Measurements from ENCODE around the gene CCDC182.

Gene CCDC182

DNA sequence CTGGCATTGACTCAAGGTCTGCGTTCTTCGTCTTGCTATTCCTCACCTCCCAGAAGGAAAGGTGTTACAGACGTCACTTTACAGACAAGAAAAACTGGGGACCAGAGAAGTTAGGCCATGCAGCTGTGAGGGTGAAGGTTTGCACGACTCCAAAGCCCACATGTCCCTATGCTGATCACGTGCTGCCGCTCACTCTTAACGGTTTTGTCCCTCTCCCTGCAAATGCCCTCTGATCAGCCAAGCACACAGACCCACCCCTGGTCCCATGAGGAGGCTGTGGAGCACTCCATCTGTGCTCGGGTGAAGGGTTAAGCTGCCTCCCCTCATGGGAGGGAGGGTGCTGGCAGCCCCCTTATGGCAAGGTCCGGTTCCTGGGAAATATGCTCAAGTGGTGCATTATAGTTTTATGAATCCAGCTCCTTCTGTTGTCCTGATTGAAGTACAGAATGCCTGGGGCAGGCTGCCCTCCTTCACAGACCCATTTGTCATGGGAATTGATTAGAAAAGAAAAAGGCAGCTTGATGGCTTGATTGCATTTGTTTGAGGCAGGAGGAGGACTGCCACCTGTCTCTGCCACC lies 18.8 kb downstream of the CCDC182 start:
- peak; percentile 21 for DNase-seq

DNA sequence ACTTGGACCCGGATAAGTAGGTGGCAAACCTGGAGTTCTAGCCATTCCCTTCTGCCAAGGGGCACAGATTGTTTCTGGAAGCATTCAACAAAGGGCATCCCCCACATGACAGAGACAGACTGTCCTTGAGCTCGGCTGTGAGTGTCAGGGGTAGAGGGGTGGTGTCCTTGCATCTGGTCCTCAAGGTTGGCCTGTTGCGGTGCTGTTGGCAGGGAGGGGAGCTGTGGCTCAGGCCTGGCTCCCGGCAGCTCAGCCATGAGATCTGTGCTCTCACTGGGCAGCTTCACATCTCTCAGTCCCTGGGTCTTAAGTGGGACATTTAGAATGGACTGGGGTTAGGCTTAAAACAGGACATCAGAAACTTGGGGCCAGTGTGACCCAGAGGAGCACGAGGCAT lies 20.4 kb downstream of the CCDC182 start:
- no peak for DNase-seq

DNA sequence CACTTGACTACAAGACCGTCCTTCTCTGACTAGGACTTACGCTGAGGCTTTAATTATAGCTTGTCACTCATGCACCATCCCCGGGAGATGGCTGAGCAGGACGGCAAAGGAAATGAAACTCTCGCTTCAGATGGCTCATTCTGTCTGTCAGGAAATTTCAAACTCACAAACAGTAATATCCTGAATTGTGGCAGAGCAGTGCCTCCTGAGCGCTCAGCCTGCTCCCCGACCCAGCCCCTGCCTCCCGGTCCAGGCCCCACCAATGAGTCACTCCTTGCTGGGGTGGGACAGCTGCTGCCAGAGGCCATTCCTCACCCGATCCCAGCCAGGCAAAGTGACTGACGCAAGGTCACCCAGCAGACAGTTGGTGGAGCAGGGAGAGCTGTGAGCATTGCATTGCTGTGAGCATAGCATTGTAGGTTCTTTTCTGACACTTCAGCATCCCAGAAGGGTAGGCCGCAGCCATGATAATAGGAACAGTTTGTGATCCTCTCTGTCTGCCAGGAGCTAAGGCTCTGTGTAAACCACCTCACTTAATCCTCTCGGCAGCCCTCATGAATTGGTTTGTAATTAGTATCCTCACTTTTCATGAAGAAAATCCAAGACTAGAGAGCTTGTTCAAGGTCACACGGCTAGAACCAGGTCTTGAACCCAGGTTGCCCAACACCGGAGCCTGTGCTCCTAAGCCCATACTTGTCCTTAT lies 20.9 kb downstream of the CCDC182 start:
- DNase-seq, result no peak

DNA sequence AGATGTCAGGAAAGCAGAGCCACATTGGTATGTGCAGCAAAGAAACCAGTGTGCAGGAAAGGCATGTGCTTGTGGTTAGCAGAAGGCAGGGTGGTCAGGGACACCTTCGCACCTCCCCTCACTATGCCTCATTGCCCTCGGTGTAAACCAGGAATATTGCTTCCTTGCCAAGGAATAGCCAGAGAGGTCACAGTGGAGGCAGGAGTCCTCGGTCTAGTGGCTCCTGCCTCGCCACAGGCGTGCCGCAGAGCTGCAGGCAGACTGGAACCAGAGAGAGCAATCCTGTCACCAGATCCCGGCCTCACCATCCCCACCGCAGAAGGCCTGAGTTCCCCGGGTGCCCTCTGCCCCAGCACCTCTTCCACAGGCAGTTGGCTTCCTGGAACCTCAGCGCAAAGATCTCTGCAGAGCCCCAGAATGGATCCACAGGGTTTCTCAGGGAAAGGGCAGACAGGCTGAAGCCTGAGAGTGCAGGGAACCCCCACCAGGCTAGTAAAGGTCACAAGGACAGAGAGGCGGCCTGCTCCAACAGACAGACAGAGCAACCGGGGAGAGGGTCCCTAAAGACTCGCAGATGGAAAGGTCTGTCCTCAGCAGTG lies 21.6 kb downstream of the CCDC182 start:
- DNase-seq, result no peak

DNA sequence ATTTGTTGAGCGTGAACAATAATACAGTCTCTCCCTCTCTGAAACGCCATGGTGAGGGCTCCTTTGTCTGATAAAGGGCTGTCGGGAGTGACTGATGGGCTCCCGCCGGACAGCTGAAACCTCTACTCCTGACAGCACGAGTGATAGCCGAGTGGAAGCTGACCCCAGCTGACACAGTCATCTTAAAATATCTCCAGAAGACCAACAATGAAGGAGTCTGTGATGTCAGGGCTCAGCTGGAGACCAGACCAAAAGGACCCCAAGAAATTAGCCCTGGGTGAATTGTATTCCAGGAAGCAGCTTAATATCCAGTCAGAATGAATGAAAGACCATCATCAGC lies 22.4 kb downstream of the CCDC182 start:
- no peak for DNase-seq

DNA sequence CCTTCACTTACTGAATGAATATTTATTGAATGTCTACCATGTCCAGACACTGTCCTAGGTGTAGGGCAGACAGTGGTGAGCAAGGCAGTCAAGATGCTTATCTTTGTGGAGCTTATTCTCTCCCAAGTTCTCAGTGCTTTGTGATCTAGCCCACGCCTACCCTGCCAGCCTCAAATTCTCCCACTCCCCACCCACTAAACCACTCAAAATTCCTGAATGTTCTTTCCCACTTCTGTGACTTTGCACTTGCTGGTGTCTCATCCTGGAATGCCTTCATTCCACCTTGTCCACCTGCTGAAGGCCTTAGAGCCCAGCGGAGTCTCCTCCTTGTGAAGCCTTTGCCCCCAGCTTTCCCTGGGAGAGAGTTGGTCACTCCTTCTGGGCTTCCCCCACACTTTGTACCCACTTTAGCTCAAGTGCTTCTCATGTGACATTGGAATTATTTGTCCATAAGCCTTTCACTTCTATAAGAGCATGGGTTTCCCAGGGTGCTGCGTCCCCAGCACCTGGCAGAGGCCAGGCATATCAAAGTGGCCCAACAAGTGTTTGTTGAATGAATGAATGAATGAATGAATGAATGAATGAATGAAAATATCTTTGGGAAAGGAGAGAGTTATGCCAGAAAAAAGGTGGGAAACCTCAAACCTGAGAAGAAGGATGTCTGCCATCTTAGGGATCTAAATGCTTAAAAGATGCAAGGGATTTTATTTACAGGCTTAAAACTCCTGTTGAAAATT lies 23.0 kb downstream of the CCDC182 start:
- DNase-seq, result no peak

DNA sequence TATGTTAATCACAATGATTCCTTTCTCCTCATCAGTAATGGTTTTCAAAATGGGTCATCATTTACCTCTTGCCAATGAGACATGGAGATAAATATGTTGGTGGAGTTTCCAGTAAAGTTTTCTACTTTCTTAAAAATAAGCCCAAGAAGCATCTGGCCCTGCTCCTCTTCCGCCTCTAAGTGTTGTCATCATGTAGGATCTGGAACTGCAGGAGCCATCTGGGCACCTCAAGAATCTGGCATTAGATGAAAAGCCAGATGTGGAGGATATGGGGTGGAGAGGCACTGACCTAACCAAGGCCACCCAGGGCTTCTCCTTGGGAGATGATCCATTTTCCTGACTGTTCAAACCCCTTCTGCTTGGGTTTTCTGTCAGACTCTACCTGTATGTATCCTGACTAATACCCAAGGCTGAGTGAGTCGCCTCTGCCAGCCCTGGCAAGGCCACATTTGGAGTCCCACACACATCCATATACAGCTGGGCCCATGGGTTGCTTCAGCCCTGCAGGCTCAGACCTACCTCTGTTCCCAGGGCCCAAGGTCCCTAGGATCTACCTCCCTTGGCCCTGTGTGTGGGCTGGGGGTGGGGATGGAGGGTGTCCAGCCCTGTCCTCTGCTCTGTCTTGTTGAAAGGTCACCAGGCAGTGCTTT lies 24.6 kb downstream of the CCDC182 start:
- no peak for DNase-seq

DNA sequence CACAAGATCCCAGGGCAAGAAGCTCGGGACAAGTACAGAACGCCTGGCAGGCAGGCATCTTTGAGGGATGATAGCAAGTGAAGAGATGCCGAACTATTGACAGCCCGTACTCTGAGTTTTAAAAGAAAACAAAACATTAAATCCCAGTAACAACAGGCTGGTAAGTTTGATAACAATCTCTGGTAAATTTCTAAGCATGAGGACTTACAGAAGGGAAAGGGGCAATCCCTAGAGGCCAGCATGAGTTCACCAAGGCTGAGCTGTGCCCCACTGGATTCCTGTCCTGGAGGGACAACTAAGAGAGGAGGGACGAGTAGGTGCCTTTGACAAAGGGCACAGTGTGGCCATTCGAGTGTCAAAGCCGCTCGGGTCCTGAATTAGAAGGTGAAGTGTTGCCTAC lies 26.2 kb downstream of the CCDC182 start:
- no peak for DNase-seq

DNA sequence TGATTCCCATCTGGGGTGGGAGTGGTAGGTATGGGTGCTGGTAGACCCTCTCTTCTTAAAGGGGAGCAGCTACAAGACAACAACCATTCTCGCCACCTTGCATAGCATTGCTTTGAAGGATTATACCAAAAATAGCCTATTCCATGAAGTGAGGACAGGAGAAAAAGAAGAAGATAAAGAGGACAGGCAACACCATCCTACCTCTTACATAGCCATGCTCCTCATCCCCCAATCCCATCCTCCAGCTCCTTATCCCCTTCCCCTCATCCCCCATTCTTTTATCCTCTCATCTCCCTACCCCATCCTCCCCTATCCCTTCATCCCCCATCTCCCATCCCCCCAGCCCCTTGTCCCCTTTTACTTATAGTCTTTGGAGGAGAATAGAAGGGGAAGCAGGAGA lies 29.1 kb downstream of the CCDC182 start:
- no peak for DNase-seq

DNA sequence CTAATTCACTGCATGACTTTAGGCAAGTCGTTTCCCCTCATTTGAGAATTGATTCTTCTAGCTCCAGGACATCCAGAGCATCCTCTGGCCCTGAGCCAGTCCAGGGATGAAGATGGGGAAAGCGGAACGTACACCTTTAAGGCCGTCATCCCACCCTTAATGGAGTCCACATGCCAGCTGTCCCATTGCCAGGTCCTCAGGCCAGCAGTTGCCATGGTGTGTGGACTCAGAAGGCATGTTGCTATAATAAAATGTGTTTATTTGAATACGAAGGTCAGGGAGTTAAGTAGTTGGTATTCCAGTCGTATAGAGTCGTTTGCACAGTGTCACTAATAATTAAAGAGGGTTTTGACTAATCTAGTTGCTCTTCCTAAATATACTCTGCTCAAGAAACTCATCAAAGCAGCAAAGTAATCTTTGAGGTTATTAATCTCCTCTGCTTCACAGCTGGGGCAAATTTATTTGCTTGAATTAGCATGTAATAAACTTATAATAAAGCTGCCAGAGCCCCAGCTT lies 30.4 kb downstream of the CCDC182 start:
- DNase-seq, result no peak

DNA sequence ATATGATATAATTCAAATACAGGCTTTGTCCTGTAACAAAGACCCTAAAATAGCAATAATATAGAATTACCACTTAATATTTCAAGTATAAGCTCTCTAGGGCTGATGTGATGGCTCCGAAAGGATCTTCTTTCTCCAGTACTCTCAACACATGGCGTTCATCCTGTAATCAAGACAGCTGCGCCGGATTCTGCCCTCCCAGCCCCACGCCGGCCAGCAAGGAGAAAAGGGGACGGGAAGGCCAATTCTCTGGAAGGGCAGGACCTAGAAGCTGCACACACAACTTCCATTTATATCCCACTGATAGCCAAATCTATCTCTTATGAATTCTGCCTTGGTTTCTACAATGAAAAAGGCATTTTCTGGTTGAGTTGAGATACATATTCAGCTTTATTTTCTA lies 32.0 kb downstream of the CCDC182 start:
- DNase-seq, result no peak

DNA sequence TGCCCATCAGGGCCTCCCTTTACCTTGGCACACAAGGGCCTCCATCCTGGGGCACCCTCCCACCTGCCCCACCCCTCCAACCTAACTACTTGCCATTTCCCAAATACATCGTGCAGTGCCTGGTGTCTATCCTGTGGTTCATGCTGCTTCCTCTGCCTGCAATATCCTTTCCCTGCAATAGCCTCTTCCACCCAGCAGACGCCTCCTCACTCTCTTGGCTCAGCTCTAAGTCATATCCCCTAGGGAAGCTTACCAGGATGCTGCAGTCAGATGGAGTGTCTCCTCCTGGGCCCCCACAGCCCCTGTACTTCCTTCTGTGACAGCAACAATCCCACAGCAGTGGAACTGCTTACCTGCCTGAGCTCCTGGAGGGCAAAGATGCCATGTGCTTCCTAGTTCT lies 36.7 kb downstream of the CCDC182 start:
- peak; percentile 29 for DNase-seq

DNA sequence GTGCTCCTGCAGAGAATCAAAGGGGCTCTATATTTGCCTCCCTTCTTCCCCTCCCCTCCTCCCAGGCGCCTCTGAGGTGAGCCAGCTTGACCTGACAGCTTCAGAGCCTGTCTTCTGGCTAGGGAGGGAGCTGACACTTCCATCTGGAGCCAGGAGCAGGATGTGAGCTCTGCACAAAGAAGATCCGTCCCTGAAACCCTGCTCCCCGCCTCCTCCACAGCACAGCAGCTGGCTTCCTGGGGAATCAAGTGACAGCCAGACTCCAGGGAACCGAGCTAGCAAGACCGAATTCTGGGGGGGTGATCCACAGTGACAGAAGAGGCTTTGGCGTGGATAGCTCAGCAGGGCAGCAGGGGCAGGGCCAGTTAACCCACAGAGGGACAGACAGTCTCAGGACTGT lies 37.2 kb downstream of the CCDC182 start:
- peak; percentile 35 for DNase-seq

DNA sequence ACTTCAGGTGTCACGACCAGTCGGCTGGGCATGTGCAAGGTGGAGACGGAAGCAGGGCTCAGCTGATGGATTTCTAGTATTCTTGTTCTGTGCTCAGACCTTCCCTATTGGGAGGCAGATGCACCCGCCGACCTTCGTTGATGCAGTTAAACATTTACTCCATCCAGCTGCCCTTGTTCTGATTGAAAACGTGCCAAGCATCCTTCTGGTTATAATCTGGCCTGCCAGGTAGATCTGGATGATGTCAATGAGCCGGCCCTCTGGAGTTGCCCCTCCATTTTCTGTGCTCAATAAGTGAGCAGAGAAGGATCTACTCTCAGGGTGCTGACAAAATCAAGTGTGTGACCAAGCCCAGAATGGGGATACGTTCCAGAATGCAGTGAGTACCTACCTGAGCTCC lies 38.3 kb downstream of the CCDC182 start:
- no peak for DNase-seq

DNA sequence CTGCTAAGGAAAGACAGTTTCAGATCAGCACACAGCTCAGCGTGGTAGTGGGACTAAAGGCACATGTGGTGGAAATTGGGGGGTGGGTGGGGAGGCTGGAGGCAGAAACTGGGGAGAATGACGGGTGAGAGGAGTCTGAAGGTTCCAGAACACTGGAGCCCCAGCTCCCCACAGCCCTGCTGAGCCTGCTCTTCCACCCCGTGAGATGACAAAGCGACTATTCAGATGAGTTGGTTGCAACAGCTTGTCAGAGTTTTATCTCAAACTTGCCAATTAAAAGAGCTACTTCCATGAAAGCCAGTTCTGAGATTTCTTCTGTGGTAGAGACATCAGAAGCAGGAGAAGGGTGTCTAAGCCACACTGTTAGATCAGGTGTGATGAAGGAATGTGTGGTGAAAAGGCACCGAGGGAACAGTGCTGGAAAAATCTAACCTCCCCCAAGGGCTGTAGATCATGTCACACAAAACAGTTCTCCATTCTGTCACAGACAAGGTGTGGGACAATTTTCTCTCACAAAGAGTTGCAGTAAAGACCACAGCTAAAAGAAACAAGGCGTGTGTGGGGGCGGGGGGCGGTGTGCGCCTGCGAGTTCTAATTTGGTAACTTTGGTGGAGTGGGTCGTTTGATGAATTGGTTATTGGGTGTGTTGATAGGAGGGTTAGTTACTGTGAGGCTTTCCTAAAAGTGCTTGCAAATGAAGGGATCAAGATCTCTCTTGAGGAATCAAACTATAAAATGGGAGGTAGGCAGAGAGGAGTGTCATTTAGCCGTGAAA lies 39.0 kb downstream of the CCDC182 start:
- DNase-seq, result no peak

DNA sequence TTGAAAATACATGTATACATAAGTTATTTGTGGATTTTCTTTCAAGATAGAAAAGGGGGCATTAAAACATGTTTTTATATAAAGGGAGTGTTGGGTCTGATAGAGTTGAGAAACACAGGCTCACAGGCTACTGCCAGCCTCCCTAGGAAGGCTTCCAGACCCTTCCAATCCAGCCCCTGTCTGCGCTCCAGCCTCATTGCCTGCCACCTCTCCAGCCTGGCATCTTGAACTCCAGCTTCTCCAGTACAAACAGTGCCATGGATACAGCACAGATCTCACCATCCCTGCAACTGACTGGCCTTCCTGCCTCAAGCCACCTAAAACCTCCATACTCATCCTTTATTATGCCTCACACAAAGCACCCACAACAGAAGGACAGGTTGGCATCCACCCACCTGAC lies 40.7 kb downstream of the CCDC182 start:
- DNase-seq, result no peak

DNA sequence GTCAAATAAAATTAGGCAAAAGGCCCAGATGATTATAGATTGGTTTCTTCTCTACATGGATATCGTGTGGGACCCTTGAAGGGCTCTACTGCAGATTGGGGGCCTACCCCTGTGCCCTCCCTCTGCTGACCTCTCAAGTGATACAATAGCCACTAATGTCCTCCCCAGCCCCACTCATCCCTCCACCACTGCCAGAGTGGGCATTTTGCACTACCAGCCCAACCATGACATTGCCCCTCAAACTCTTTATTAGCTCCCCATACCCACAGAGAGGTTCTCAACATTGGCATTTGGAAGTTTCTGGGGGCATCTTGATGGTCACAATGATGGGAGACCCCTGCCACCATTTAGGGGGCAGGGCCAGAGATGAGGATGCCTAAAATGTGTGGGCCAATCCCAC lies 41.8 kb downstream of the CCDC182 start:
- DNase-seq, result no peak

DNA sequence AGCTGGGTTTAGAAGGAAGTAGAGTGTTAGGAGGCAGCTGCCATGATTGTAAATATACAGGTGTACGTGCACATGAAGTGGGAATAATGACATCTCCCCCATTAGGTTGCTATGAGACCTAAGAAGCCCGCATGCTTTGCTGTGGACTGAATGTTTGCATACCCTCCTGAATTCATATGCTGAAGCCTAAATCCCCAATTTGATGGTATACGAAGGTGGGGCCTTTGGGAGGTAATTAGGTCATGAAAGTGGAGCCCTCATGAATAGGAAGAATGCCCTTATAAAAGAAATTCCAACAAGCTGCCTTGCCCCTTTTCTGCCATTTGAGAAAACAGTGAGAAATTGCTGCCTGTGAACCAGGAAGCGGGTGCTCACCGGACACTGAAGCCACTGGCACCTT lies 44.0 kb downstream of the CCDC182 start:
- DNase-seq, result peak; percentile 90

DNA sequence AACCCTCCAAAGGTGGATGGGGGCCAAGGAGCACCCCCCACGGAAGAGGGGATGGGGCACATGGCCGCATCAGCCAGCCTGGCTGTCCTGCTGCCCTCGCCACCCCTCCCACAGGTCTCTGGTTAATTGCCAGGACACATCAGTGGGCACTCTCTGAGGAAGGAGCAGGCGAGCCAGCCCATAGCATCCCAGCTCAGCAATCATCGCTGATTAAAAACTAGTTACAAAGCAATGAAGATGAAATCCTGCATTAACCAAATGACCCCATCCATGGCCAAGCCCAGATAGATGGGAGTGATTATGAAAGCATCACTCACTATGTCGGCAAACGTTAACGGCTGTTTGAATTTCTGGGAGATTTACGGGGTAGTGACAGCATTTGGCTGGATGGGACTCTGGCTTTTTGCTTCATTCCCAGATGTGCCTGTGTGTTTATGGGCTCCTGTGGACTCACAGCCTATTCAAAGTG lies 45.3 kb downstream of the CCDC182 start:
- no peak for DNase-seq

DNA sequence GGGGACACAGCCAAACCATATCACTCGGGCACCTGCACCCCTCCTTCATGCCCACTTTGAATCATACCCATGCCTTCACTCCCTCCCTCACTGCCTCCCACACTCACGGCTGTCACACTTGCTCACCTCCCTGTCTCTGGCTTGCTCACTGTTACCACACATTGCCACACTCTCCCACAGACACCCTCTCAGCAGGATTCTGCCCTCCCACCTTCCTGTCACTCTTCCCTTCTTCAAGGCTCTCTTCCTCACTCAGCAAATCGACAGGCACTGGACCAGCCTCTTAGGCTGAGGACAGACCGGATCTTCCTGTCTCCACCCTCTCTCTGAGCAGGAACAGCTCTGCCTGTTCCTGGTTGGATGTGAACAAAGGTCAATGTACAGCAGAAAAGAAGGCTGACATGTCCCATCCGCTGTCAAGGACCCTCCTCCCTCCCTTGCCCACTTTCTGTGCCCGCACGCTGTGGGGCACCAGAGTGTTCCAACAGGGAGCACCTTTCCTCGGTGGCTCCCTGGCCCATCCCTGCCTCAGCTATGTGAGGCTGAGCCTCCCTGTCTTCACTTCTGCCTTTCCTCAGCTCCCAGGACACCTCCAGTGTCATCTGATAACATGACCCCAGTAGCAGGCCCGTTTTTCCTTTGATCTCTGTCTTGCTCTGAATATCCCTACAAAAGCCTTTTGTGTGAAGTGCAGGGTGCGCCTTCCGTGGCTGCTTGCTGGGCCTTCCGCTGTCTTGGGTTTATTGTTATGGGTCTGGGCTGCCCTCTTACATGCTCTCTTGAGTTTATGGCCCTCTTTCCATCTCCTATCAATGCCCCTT lies 47.0 kb downstream of the CCDC182 start:
- no peak for DNase-seq

DNA sequence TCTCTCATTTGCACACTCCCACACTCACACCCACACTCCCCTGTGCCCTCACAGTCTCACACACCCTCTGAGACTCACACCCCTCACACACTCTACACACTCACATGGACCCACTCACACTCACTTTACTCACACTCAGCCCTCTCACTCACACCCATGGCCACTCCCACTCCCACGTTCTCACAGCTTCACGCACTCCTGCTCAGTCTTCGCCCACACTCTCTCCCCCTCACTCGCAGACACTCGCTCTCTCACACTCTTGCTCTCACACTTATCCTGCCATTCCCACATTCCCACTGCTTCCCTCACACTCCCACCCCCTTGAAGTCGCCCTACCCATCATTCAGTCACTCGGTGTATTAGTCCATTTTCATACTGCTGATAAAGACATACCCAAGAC lies 47.9 kb downstream of the CCDC182 start:
- no peak for DNase-seq

DNA sequence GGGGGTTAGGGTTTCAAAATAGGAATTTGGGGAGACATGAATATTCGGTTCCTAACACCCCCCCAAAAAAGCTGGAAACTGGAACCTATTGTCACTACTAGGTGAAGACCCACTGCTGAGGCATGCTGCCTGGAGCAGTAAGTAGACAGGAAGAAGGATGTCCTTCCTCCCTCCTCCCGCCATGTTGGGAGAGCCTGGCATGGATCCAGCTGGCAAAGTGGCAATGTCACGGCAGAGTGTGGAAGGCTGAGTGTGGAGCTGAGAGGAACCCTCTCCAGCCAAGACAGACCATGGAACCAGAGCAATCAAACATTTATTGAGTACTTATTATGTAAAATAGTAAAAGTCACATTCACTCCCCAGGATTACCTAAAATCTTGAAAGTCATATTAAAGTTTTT lies 49.0 kb downstream of the CCDC182 start:
- DNase-seq, result no peak
